IMR-90 (cell line): Measurements from ENCODE around the gene IGSF9B.

Source experiments
- CHD1 ChIP-seq: IDR thresholded peaks from 2 replicates; pipeline ENCODE4 v1.6.1; 2012; ENCODE audit warnings: low read depth, low read length, improper control_type of control experiment
- FOS ChIP-seq: fragments of 150-350 bp; IDR thresholded peaks from 2 replicates; pipeline ENCODE4 v1.6.1; 2016; ENCODE audit warnings: low read depth, low read length
- MXI1 ChIP-seq: IDR thresholded peaks from 2 replicates; pipeline ENCODE4 v1.6.1; 2012; ENCODE audit warnings: low read depth, mild to moderate bottlenecking, low read length, moderate library complexity, borderline replicate concordance
- POLR2A ChIP-seq: IDR thresholded peaks from 2 replicates; pipeline ENCODE4 v1.6.1; 2012; ENCODE audit warnings: mild to moderate bottlenecking, low read depth, low read length
- RAD21 ChIP-seq: IDR thresholded peaks from 2 replicates; pipeline ENCODE4 v1.6.1; 2012; ENCODE audit warnings: low read length, improper control_type of control experiment
- RCOR1 ChIP-seq: IDR thresholded peaks from 2 replicates; pipeline ENCODE4 v1.6.1; 2012; ENCODE audit warnings: mild to moderate bottlenecking, low read length, improper control_type of control experiment; ENCODE audit not compliant: insufficient replicate concordance
- SMC3 ChIP-seq: fragments of 150-350 bp; IDR thresholded peaks from 2 replicates; pipeline ENCODE4 v1.6.1; 2016; ENCODE audit warnings: low read depth, mild to moderate bottlenecking, antibody characterized with exemption, low read length, moderate library complexity
- TF ChIP-seq, protein P1 (sequence below): conservative IDR thresholded peaks from 2 replicates; pipeline ENCODE4 v1.5.1; 2012; ENCODE audit warnings: mild to moderate bottlenecking, low read depth, low read length, improper control_type of control experiment
- TF ChIP-seq, protein P2 (sequence below): fragments of 150-350 bp; IDR thresholded peaks from 2 replicates; pipeline ENCODE4 v1.6.1; 2016; ENCODE audit warnings: low read depth, mild to moderate bottlenecking, low read length, moderate library complexity, borderline replicate concordance
- TF ChIP-seq, protein P3 (sequence below): fragments of 150-350 bp; IDR thresholded peaks from 2 replicates; pipeline ENCODE4 v1.6.1; 2017; ENCODE audit warnings: mild to moderate bottlenecking, antibody characterized with exemption, low read length, low read depth

DNA sequence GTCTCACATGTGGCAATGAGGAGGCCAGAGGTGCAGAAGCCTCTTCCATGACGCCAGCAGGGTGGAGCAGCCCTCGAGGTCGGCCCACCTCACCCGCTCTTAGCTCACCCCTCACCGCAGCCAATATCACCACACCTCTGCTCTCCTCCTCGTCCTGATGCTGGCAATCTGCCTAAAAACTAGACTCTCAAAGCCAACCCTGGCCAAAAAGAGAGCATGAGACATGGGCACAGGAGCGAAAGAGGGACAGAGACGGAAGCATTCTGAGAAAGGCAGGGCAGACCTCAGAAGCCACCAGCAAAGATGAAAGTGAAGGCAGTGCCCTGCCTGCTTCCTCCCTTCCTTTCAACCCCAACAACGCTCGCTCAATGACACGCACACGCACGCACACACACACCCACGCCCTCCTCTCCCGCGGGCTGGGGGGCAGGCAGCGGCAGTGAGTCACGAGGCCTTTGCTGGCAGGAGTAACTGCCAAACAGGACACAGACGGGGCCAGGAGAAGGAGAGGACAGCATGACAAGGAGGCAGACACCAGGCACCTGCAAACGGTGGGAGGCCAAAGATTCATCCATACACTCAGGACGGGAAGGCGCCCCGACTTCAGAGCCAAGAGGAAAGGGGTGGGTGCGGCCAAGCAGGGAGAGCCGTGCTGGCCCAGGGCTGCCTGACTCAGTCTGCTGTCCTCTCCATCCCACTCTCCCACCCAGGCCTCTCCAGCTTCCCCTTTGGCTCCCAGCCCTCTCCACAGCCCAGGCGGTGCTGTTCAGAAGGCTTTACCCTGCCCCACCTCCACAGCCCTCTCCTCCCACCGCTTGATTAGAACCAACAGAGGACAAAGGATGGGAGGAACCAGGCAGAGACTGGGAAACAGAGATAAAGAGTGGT is 11.4 kb downstream of the IGSF9B start:
- TF ChIP-seq POLR2A (no peak), SMC3 (no peak), RAD21 (no peak), MXI1 (no peak), CHD1 (no peak), FOS (no peak), RCOR1 (no peak)
- TF ChIP-seq, protein P1, sequence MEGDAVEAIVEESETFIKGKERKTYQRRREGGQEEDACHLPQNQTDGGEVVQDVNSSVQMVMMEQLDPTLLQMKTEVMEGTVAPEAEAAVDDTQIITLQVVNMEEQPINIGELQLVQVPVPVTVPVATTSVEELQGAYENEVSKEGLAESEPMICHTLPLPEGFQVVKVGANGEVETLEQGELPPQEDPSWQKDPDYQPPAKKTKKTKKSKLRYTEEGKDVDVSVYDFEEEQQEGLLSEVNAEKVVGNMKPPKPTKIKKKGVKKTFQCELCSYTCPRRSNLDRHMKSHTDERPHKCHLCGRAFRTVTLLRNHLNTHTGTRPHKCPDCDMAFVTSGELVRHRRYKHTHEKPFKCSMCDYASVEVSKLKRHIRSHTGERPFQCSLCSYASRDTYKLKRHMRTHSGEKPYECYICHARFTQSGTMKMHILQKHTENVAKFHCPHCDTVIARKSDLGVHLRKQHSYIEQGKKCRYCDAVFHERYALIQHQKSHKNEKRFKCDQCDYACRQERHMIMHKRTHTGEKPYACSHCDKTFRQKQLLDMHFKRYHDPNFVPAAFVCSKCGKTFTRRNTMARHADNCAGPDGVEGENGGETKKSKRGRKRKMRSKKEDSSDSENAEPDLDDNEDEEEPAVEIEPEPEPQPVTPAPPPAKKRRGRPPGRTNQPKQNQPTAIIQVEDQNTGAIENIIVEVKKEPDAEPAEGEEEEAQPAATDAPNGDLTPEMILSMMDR = no peak
- TF ChIP-seq, protein P2, sequence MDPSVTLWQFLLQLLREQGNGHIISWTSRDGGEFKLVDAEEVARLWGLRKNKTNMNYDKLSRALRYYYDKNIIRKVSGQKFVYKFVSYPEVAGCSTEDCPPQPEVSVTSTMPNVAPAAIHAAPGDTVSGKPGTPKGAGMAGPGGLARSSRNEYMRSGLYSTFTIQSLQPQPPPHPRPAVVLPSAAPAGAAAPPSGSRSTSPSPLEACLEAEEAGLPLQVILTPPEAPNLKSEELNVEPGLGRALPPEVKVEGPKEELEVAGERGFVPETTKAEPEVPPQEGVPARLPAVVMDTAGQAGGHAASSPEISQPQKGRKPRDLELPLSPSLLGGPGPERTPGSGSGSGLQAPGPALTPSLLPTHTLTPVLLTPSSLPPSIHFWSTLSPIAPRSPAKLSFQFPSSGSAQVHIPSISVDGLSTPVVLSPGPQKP = no peak
- TF ChIP-seq, protein P3, sequence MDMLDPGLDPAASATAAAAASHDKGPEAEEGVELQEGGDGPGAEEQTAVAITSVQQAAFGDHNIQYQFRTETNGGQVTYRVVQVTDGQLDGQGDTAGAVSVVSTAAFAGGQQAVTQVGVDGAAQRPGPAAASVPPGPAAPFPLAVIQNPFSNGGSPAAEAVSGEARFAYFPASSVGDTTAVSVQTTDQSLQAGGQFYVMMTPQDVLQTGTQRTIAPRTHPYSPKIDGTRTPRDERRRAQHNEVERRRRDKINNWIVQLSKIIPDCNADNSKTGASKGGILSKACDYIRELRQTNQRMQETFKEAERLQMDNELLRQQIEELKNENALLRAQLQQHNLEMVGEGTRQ = no peak; the same call in 1 of the 2 replicates
